Duodenal mucosa (tissue), 2 donors: ENCODE data around the gene MRPL23.

ENCODE experiments used
- H3K27ac ChIP-seq: one replicate; pipeline ENCODE4 v1.7.0; 2013; ENCODE audit warnings: low read depth, low read length
- H3K27me3 ChIP-seq, 2 donors: one replicate each; pipeline ENCODE4 v1.7.0; 2013; ENCODE audit warnings: low read length in 2 of 2, control low read depth in 1 of 2; ENCODE audit not compliant: insufficient read depth in 2 of 2, control insufficient read depth in 1 of 2
- H3K36me3 ChIP-seq, 2 donors: one replicate each; pipeline ENCODE4 v1.7.0; 2013; ENCODE audit warnings: low read length in 2 of 2, control low read depth in 1 of 2; ENCODE audit not compliant: insufficient read depth in 2 of 2, control insufficient read depth in 1 of 2
- H3K4me1 ChIP-seq, 2 donors: one replicate each; pipeline ENCODE4 v1.7.0; 2013; ENCODE audit warnings: low read length in 2 of 2, control low read depth in 1 of 2; ENCODE audit not compliant: insufficient read depth in 2 of 2, control insufficient read depth in 1 of 2
- H3K4me3 ChIP-seq, 2 donors: one replicate each; pipeline ENCODE4 v1.7.0; 2013; ENCODE audit warnings: low read length in 2 of 2, low read depth in 1 of 2
- H3K9ac ChIP-seq, 2 donors: one replicate each; pipeline ENCODE4 v1.7.0; 2013; ENCODE audit warnings: low read length in 2 of 2, low read depth in 1 of 2
- H3K9me3 ChIP-seq, 2 donors: one replicate each; pipeline ENCODE4 v1.7.0; 2013; ENCODE audit warnings: low read length in 2 of 2, control low read depth in 1 of 2; ENCODE audit not compliant: control insufficient read depth in 1 of 2

The MRPL23 gene

DNA sequence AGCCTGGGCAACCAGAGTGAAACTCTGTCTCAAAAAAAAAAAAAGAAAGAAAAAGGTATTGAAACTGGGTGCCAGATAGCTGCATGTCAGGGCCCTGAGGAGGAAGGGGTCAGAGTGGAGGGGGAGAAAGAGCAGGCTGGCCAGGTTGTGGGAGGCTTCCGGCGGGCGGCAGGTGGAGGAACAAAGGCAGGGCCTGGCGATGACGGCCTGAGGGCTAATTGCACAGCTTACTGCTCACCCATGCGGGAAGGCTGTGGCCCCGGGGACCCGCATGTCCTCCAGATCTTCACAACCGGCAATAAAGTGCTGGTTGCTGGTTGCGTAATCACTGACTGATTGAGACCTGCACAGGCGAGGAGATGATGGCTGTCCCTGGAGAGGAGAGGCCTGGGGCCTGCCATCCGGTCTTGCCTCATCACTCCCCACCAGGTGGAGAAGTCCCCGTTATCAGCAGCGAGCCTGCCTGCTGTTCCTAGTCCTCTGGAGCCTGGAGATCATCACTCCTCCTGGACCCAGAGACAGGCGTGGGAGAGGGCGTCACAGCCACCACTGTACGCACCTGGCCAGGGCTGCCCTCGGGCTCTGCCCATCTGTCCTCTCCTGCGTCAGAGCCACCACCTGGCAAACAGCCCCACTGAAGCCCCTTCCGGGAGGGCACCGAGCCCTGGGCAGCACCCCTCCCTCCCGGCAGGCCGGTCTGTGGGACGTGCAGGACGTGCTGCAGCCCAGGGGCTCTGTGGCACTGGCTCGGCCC, 31.8 kb downstream of the MRPL23 start:
- Histone ChIP-seq H3K4me1 (no peaks in the 10 kb centered on the region), H3K27me3 (no peaks in the 10 kb centered on the region), H3K4me3 (no peak overlapping the region), H3K9me3 (no peaks in the 10 kb centered on the region), H3K9ac (no peak overlapping the region), H3K27ac (no peak overlapping the region), H3K36me3 (no peaks in the 10 kb centered on the region)

DNA sequence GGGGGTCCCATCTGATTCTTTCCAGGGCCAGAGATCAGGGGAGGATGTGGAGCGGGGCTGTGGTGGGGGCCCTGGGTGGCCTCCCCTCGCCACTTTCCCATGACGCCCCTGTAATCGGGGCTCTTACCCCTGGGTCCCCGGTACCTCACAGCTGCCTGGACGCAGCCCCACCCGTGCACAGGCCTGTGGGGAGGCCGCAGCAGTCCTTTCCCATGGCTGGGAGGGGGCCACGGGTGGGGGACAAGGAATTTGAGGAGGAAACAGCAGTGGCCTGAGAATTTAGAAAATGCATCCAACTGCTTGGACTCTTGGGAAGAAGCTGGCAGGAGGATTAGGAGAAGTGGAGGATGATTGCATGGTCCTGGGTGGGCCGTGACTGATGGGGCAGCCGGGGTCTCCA, 32.5 kb downstream of the MRPL23 start:
- Histone ChIP-seq H3K9me3 (no peaks in the 10 kb centered on the region), H3K9ac (no peak overlapping the region), H3K36me3 (no peaks in the 10 kb centered on the region), H3K27me3 (no peaks in the 10 kb centered on the region), H3K4me3 (no peak overlapping the region), H3K27ac (no peak overlapping the region), H3K4me1 (no peaks in the 10 kb centered on the region)

DNA sequence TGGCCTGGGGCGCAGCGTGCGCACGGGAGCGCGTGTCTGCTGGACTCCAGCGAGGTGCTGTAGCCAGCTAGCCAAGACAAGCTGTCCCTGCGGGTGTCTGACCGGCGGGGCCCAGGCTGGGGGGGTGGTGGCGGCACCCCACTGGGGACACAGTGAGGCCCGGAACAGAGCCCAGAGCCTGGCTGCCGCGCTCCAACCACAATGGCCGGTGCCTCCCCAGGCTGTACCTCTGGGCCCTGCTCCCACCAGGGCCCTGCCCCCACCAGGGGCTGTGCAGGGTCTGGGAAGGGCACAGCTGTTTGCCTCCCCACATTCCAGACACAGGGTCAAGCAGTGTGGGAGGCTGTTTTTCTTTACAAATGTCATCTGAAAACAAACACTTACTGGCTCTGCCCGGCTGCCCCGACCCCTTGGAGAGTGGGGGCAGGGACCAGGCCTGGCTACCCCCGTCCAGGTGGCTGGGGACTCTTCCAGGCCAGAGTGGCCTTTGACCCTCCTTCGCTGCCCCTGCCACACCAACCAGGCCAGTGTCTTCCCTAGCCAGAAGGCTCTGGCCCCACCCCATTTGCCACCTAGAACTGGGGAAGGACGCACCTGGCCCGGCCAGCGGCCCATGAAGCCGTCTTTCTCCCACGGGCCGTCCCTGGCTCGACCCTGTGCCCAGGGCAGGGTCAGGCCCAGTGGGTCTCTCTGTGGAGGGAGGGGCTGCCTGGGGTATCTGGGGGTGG, 35.9 kb downstream of the MRPL23 start:
- no peak overlapping the region for H3K27ac ChIP-seq
- no peak overlapping the region for H3K9ac ChIP-seq
- no peaks in the 10 kb centered on the region for H3K9me3 ChIP-seq
- H3K4me3 ChIP-seq: no peak overlapping the region
- H3K4me1 ChIP-seq: no peaks in the 10 kb centered on the region
- no peaks in the 10 kb centered on the region for H3K27me3 ChIP-seq
- H3K36me3 ChIP-seq: no peaks in the 10 kb centered on the region

DNA sequence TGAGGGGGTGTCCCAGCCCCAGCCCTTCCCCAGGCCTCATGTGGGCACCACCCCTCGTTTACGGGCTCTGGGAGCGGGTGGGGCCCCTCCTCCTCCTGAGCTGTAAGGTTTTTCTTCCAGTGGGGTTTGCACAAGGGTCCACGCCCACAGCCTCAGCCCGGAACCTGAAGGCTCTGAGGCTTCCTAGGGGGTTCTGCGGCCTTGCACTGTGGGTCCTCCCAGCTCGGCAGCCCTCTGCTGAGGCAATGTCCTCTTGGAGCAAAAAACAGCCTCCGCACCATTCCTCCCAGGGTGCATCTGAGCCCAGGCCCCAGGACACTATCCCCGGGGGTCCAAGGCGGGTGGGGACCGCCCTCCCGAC, 36.4 kb downstream of the MRPL23 start:
- no peaks in the 10 kb centered on the region for H3K27me3 ChIP-seq
- H3K9ac ChIP-seq: no peak overlapping the region
- H3K4me3 ChIP-seq: no peak overlapping the region
- H3K27ac ChIP-seq: no peak overlapping the region
- H3K36me3 ChIP-seq: no peaks in the 10 kb centered on the region
- H3K4me1 ChIP-seq: no peaks in the 10 kb centered on the region
- no peaks in the 10 kb centered on the region for H3K9me3 ChIP-seq

DNA sequence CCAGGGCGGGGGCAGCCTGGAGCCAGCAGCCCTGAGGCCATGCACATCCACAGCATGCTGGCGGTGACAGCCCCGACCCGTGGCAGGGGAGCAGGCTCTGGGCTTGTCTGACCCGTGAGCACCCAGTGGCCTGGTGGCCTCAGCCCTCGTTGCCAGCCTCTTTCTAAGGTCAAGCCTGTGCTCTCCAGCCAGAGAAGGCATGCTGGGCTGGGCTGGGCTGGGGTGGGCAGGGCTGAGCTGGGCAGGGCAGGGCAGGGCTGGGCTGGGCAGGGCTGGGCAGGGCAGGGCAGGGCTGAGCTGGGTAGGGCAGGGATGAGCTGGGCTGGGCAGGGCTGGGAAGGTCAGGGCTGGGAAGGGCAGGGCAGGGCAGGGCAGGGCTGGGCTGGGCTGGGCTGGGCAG, 39.9 kb downstream of the MRPL23 start:
- no peaks in the 10 kb centered on the region for H3K9me3 ChIP-seq
- H3K27me3 ChIP-seq: no peaks in the 10 kb centered on the region
- no peaks in the 10 kb centered on the region for H3K4me1 ChIP-seq
- H3K9ac ChIP-seq: no peak overlapping the region
- no peak overlapping the region for H3K27ac ChIP-seq
- H3K36me3 ChIP-seq: no peaks in the 10 kb centered on the region
- H3K4me3 ChIP-seq: no peak overlapping the region

DNA sequence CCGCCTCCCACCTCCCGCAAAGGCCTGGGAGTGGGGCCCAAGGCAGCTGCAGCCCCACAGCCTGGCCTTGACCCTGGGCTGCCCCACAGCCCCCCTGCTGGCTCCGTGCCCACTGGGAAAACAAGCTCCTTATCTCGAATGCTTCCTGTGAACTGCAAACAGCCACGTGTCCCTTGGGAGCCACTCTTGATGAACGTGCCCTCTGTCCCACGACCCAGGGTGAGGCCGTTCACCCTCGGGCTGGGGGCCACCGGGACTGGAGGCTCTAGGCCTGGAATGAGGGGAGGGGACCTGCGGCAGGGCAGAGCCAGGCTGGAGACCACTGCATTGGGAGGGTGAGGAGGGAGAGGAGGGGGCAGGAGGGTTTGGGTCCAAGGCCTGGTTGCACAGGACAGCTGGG, 41.0 kb downstream of the MRPL23 start:
- H3K27me3 ChIP-seq: no peaks in the 10 kb centered on the region
- no peaks in the 10 kb centered on the region for H3K4me1 ChIP-seq
- H3K9ac ChIP-seq: no peak overlapping the region
- H3K9me3 ChIP-seq: no peaks in the 10 kb centered on the region
- no peaks in the 10 kb centered on the region for H3K36me3 ChIP-seq
- H3K27ac ChIP-seq: no peak overlapping the region
- H3K4me3 ChIP-seq: no peak overlapping the region

DNA sequence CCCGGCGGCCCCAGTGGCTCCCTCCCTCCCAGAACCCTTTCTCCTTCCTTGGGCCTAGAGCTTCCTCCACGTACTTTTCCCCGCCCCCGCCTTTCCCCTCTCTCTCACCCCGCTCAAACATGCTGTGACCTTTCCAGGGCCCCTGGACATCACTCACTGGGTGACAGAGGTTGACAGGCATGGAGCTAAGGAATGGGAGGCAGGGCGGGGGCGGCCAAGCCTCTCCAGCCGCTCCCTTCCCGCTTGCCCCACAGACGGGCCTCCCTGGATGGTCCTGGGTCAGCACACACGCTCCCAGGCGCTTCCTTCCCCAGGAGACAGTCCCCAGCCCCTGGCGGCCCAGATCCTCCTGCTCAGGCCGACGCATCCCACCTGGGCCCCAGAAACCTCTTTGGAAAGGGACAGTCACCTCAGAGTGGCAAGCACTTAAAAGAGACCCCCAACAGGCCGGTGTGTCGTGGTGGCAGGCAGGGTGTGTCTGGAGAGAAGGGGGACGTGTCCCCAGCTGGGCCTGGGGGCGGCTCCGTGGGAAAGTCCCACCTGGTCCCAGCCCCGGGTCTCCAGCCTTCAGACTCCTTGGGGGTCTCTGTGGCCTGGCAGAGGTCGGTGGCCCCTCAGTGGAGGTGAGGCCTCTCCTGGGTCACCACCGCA, 41.7 kb downstream of the MRPL23 start:
- no peak overlapping the region for H3K4me3 ChIP-seq
- no peaks in the 10 kb centered on the region for H3K9me3 ChIP-seq
- H3K36me3 ChIP-seq: no peaks in the 10 kb centered on the region
- no peaks in the 10 kb centered on the region for H3K4me1 ChIP-seq
- H3K27me3 ChIP-seq: no peaks in the 10 kb centered on the region
- no peak overlapping the region for H3K27ac ChIP-seq
- H3K9ac ChIP-seq: no peak overlapping the region

DNA sequence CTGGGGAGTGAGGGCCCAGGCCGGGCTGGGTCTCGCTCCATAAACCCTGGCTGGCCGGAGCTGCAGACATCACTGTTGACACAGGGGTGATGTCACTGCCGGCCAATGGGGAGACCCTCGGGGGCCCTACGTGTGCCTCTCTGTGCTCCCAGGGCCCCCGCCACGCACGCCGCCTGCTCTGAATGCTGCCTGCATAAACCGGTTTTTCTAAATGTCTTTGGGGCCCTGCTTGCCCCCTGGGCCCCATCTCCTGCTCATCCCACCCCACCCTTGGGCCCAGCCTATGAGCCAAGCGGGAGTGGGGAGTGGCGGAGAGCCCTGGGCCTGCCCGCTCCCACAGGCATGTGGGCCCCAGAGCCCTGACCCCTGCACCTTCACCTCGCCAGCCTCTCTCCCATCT, 42.8 kb downstream of the MRPL23 start:
- no peaks in the 10 kb centered on the region for H3K9me3 ChIP-seq
- H3K4me3 ChIP-seq: no peak overlapping the region
- H3K36me3 ChIP-seq: no peaks in the 10 kb centered on the region
- H3K9ac ChIP-seq: no peak overlapping the region
- no peaks in the 10 kb centered on the region for H3K4me1 ChIP-seq
- H3K27me3 ChIP-seq: no peaks in the 10 kb centered on the region
- no peak overlapping the region for H3K27ac ChIP-seq

DNA sequence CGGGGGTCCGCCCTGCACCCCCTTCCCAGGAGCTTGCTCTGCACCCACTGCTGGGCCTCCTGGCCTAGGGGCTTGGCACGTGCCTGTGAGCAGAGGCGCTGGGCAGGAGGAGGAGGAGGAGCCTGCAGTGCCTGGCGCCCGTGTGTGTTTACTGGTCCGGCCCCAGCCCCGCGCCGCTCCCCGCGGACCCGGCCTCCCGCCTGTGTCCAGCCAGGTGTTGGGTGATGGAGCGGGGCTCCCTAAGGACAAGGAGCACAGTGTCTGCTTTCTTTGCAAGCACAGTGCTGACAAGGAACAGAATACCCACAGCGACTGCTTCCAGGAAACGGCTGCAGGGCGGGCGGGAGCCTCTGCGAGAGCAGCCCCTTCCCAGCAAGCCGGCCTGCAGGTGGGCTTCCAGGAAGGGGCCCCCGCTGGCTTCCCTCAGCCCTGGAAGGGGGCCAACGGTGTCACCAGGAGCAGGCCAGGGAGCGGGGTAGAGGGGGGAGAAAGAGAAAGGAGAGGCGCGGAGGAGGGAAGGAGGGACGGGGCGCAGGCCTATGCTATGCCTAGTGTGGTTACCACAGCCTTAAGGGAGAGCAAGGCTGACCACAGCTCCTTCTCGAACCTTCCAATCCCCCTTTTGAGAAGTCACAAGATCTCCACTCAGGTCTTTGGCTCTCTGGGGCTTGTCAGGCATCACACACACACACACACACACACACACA, 43.9 kb downstream of the MRPL23 start:
- H3K9me3 ChIP-seq: no peaks in the 10 kb centered on the region
- H3K27me3 ChIP-seq: no peaks in the 10 kb centered on the region
- H3K4me3 ChIP-seq: no peak overlapping the region

DNA sequence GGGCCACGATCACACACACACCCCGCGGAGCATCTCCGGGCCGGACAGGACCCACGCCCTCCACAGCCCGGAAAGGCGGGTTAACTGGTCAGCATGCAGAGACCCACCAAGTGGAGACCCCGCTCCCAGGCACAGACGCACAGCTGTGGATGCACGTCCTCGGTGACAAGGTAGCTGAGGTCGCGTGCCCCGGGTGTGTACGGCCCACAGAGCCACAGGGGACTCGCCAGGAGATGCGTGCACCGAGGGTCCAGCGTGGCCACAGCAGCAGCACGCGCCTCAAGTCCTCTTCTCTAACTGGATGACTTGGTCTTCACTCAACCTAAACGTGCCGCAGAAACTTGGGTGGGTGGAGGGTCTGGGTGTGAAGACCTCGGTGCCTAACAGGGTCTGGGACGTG, 45.0 kb downstream of the MRPL23 start:
- Histone ChIP-seq H3K9ac (no peak overlapping the region), H3K4me3 (no peak overlapping the region)

More for the DNA sequence above, 43.9 kb downstream of the MRPL23 start:
- Histone ChIP-seq H3K36me3 (no peaks in the 10 kb centered on the region), H3K9ac (no peak overlapping the region), H3K27ac (no peak overlapping the region), H3K4me1 (no peaks in the 10 kb centered on the region)

More for the DNA sequence above, 45.0 kb downstream of the MRPL23 start:
- no peaks in the 10 kb centered on the region for H3K9me3 ChIP-seq
- no peaks in the 10 kb centered on the region for H3K36me3 ChIP-seq
- H3K27ac ChIP-seq: no peak overlapping the region
- no peaks in the 10 kb centered on the region for H3K27me3 ChIP-seq
- no peaks in the 10 kb centered on the region for H3K4me1 ChIP-seq
